HG02870 (cell line): Measurements from ENCODE around the gene FCN2.

Experiments
- ATAC-seq: cut with Tn5 transposase; IDR thresholded peaks from one replicate; pipeline ENCODE4 v1.9.1; 2021; ENCODE audit warnings: mild to moderate bottlenecking, moderate library complexity; ENCODE audit not compliant: unreplicated experiment

Gene FCN2

DNA sequence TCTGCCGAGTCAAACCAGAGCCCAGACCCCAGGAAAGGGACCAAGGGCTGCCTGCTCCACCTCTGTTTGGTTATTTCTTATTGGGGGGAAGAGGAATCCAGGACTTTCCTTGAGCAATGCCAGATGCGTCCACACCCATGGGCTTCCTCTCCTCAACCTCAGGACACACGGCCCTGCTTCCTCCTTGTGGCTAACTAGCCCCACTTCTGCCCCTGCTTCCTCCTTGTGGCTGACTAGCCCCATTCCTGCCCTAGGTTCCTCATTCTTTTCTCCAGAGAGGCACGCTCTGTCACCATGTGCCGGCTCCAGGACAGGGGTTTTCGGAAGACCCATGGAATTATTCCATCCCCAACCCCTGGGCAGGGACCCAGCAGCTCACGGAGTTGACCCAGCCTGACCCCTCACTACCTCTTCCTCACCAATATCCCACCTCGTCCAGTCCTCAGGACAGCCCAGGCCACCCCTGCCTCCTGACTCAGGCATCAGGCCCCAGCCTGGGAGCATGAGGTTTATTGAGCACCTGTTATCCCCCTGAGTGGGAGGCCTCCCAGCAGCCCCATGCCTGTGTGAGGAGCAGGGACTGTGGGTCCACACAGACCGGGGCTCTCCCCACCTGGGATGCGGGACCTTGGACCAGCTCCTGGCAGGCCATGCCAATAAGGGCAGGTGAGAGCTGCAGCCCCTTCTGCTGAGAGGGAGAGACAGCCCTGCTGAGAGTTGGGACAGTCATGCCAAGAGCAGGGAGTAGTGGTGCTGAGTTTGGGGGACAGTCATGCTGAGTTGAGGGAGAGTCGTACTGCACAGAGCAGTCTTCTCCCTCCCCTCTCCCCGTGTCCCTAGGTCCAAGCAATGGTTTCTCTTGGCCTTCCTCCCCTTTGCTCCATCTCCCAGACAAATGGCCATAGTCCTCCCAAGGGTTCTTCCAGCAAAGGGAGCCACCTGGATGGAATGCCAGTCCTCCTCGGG, 48.9 kb downstream of the FCN2 start:
- ATAC-seq: no peak

- ATAC-seq: no peak
Observed at GRCh38 chr9:134930398-134930797, 49.8 kb downstream of the FCN2 start.

GRCh38 chr9:134932171-134932570, 51.6 kb downstream of the FCN2 start:
- no peak for ATAC-seq

DNA sequence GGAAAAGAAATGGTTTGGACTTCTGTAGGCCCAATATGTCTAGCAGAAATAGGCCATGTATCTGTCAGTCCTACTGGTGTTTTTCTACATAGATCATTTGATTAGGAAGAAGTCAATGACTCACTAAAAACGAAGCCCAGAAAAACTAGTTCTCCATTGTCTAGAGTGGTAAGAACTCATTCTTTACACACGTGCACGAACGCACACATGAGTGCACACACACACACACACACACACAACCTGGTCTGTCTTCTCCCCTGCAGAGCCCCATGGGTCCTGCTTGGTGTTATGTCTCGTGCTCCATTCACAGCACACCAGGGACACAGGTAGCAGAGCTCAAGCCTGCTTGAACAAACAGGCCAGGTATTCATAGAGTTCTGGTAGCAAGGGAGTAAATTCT, 52.0 kb downstream of the FCN2 start:
- ATAC-seq: no peak

GRCh38 chr9:134933076-134933659, 52.6 kb downstream of the FCN2 start:
- ATAC-seq: no peak

DNA sequence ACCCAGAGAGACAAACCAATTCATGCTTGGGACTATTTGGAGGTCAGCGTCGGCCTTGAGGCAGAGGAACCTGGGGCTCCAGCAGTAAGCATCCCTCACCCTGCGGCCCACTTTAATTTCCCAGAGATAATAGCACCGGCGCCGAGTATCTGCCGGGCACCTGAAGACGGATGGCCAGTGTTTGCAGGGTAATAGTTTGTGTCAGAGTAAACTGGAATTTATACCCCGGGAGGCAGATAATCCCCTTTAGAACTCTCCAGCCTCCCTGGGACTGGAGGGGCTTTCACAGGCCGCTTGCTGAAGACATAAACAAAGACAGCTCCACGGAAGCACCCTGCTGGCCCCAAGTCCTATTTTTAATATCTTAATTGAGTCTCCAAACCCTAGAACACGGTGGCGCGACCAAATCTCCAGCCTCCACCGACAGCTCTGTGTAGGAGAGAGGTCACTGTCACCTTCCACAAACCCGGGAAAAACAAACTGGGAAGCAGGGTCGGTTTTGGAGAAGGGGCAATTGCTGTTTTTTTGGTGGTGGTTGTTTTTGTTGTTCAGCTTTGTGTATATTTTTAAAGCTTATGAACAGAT, 54.5 kb downstream of the FCN2 start:
- ATAC-seq: no peak

GRCh38 chr9:134935701-134936345, 55.2 kb downstream of the FCN2 start:
- ATAC-seq: no peak

GRCh38 chr9:134936346-134937163, 55.9 kb downstream of the FCN2 start:
- no peak for ATAC-seq
